ENCODE measurements around the gene EEFSEC. TPM values are rescaled to one million over a fixed set of nuclear protein-coding genes. Genes with fewer than 3 reads are reported as not detected.

Gene EEFSEC
- total RNA-seq, 2 experiments from 2014 or later = 20.8 to 21.4 TPM

GRCh38 chr3:128394033-128394432, 240.8 kb downstream of the EEFSEC start:
- CTCF ChIA-PET = no interaction called here
- POLR2A ChIA-PET = no interaction called here

- POLR2A ChIA-PET = no interaction called here
These were observed 241.8 kb downstream of the EEFSEC start for GRCh38 chr3:128395046-128395445.

GRCh38 chr3:128395500-128396162, 242.3 kb downstream of the EEFSEC start:
- CTCF ChIA-PET = no interaction called here
- POLR2A ChIA-PET = no interaction called here

More at GRCh38 chr3:128395046-128395445, 241.8 kb downstream of the EEFSEC start:
- CTCF ChIA-PET = no interaction called here

GRCh38 chr3:128397484-128397883, 244.2 kb downstream of the EEFSEC start:
- ChIA-PET POLR2A (no interaction called here), CTCF (no interaction called here)

GRCh38 chr3:128398586-128398985, 245.3 kb downstream of the EEFSEC start:
- ChIA-PET POLR2A (no interaction called here), CTCF (no interaction called here)

GRCh38 chr3:128399221-128399915, 246.1 kb downstream of the EEFSEC start:
- ChIA-PET POLR2A (no interaction called here), CTCF (no interaction called here)

GRCh38 chr3:128400671-128401070, 247.4 kb downstream of the EEFSEC start:
- POLR2A ChIA-PET = no interaction called here
- CTCF ChIA-PET = no interaction called here

GRCh38 chr3:128402319-128402718, 249.0 kb downstream of the EEFSEC start:
- ChIA-PET CTCF (no interaction called here), POLR2A (no interaction called here)

GRCh38 chr3:128402998-128403397, 249.7 kb downstream of the EEFSEC start:
- CTCF ChIA-PET = no interaction called here
- POLR2A ChIA-PET = no interaction called here

- POLR2A ChIA-PET = no interaction called here
- CTCF ChIA-PET = no interaction called here
These were observed 251.2 kb downstream of the EEFSEC start for GRCh38 chr3:128404276-128405068.

- CTCF ChIA-PET = no interaction called here
- POLR2A ChIA-PET = no interaction called here
These were observed 252.4 kb downstream of the EEFSEC start for GRCh38 chr3:128405554-128406277.

- POLR2A ChIA-PET = no interaction called here
- CTCF ChIA-PET = interaction anchor here (0.6 kb wide), 1 partner anchor 333 kb away, joined by 3 read pairs; no protein-coding TSS in a partner anchor
These were observed 254.0 kb downstream of the EEFSEC start for GRCh38 chr3:128407247-128407646.

GRCh38 chr3:128408012-128408692, 254.9 kb downstream of the EEFSEC start:
- POLR2A ChIA-PET = no interaction called here

GRCh38 chr3:128408693-128409623, 255.7 kb downstream of the EEFSEC start:
- ChIA-PET POLR2A (no interaction called here), CTCF (no interaction called here)

More at GRCh38 chr3:128408012-128408692, 254.9 kb downstream of the EEFSEC start:
- CTCF ChIA-PET = no interaction called here

- CTCF ChIA-PET = no interaction called here
- POLR2A ChIA-PET = no interaction called here
These were observed 256.6 kb downstream of the EEFSEC start for GRCh38 chr3:128409624-128410581.

- ChIA-PET POLR2A (no interaction called here), CTCF (no interaction called here)
These were observed 257.6 kb downstream of the EEFSEC start for GRCh38 chr3:128410669-128411573.

All from activated CD8-positive, alpha-beta memory T cell treated with anti-CD3 and anti-CD28 coated beads for 36 hours (primary cell).